ENCODE results near the gene INIP. TPM values are rescaled to one million over a fixed set of nuclear protein-coding genes. Genes with fewer than 3 reads are reported as not detected.

INIP gene
- total RNA-seq, 1 experiment from 2014 or later: 16.0 TPM

- H3K4me3 Mint-ChIP-seq: no peak overlapping the region
- H3K36me3 Mint-ChIP-seq: no peaks in the 10 kb centered on the region
- no peak for DNase-seq (ENCODE audit: low spot score)
- peaks cover 5% of the 10 kb centered on the region; the same call in 1 of the 2 replicates for H3K4me1 Mint-ChIP-seq
- TF ChIP-seq CBFB (CRISPR knock-in tag; IDR thresholded peaks at IDR 0.05; ENCODE audit: low read depth) (no peak), GRHL2 (CRISPR knock-in tag; IDR thresholded peaks at IDR 0.05; ENCODE audit: insufficient replicate concordance, severe bottlenecking) (no peak), CREM (CRISPR knock-in tag; IDR thresholded peaks at IDR 0.05) (no peak)
- CTCF ChIA-PET: interaction anchor here (1.0 to 1.3 kb wide), 3 partner anchors 50 to 159 kb away, joined by 3 to 4 read pairs (median 3); no protein-coding TSS in a partner anchor
- H3K27ac Mint-ChIP-seq: 0 out of 2 replicates have a peak overlapping the region, but pooled peaks have one; percentile 17
- no peaks in the 10 kb centered on the region for H3K9me3 Mint-ChIP-seq
- POLR2A ChIA-PET: interaction anchor here (0.6 kb wide), 1 partner anchor 634 kb away, joined by 4 read pairs; no protein-coding TSS in a partner anchor
- peak; percentile 50; the same call in 1 of the 2 replicates for ATAC-seq
- H3K27me3 Mint-ChIP-seq (ENCODE audit: low read depth): no peaks in the 10 kb centered on the region
Observed at GRCh38 chr9:112743216-112743836, 25.4 kb upstream of the INIP start.

- DNase-seq (ENCODE audit: low spot score) (no peak), ATAC-seq (no peak)
- Mint-ChIP-seq H3K4me3 (no peak overlapping the region), H3K9me3 (no peaks in the 10 kb centered on the region), H3K27me3 (ENCODE audit: low read depth) (no peaks in the 10 kb centered on the region), H3K4me1 (no peaks in the 10 kb centered on the region), H3K36me3 (no peaks in the 10 kb centered on the region), H3K27ac (no peak overlapping the region)
- ChIA-PET CTCF (no interaction called here), POLR2A (no interaction called here)
- no peak for TF ChIP-seq KAT7 (CRISPR knock-in tag; IDR thresholded peaks at IDR 0.05; ENCODE audit: borderline replicate concordance)
- no peak for TF ChIP-seq PRRX2 (CRISPR knock-in tag; IDR thresholded peaks at IDR 0.05)
- TF ChIP-seq MXD4 (CRISPR knock-in tag; IDR thresholded peaks at IDR 0.05; ENCODE audit: borderline replicate concordance): no peak
- no peak for TF ChIP-seq ZNF512 (CRISPR knock-in tag; IDR thresholded peaks at IDR 0.05; ENCODE audit: borderline replicate concordance)
- no peak for TF ChIP-seq ZNF232 (CRISPR knock-in tag; IDR thresholded peaks at IDR 0.05)
- TF ChIP-seq USF1 (CRISPR knock-in tag; IDR thresholded peaks at IDR 0.05): no peak
- TF ChIP-seq ZBTB21 (CRISPR knock-in tag; IDR thresholded peaks at IDR 0.05; ENCODE audit: borderline replicate concordance): no peak
- no peak for TF ChIP-seq TP53 (CRISPR knock-in tag; IDR thresholded peaks at IDR 0.05)
- no peak for TF ChIP-seq CREM (CRISPR knock-in tag; IDR thresholded peaks at IDR 0.05)
- no peak for TF ChIP-seq CREB1 (CRISPR knock-in tag; IDR thresholded peaks at IDR 0.05)
Observed at GRCh38 chr9:112734892-112735291, 17.0 kb upstream of the INIP start.

- TF ChIP-seq ESRRA (CRISPR knock-in tag; IDR thresholded peaks at IDR 0.05; ENCODE audit: borderline replicate concordance) (no peak), ETV6 (CRISPR knock-in tag; IDR thresholded peaks at IDR 0.05) (no peak), GABPB1 (CRISPR knock-in tag; IDR thresholded peaks at IDR 0.05) (0 out of 2 replicates have a peak, but pooled peaks have one; percentile 11)
- TF ChIP-seq, protein P1, sequence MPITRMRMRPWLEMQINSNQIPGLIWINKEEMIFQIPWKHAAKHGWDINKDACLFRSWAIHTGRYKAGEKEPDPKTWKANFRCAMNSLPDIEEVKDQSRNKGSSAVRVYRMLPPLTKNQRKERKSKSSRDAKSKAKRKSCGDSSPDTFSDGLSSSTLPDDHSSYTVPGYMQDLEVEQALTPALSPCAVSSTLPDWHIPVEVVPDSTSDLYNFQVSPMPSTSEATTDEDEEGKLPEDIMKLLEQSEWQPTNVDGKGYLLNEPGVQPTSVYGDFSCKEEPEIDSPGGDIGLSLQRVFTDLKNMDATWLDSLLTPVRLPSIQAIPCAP (CRISPR knock-in tag; IDR thresholded peaks at IDR 0.05): no peak
- TF ChIP-seq, protein P2, sequence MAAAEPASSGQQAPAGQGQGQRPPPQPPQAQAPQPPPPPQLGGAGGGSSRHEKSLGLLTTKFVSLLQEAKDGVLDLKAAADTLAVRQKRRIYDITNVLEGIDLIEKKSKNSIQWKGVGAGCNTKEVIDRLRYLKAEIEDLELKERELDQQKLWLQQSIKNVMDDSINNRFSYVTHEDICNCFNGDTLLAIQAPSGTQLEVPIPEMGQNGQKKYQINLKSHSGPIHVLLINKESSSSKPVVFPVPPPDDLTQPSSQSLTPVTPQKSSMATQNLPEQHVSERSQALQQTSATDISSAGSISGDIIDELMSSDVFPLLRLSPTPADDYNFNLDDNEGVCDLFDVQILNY (CRISPR knock-in tag; IDR thresholded peaks at IDR 0.05): no peak
- Mint-ChIP-seq H3K27me3 (ENCODE audit: low read depth) (no peaks in the 10 kb centered on the region), H3K4me3 (no peak overlapping the region), H3K4me1 (no peaks in the 10 kb centered on the region), H3K27ac (no peak overlapping the region), H3K9me3 (0 out of 2 replicates have a peak, but pooled peaks cover 4% of the 10 kb centered on the region), H3K36me3 (no peaks in the 10 kb centered on the region)
- DNase-seq (ENCODE audit: low spot score) (no peak), ATAC-seq (no peak)
- CTCF ChIA-PET: no interaction called here
- POLR2A ChIA-PET: no interaction called here
Observed at GRCh38 chr9:112731971-112732370, 14.1 kb upstream of the INIP start.
